Ureter (tissue), 1 donor: ENCODE data around the gene EPN1. TPM values are rescaled to one million over a fixed set of nuclear protein-coding genes. Genes with fewer than 3 reads are reported as not detected.

Experiments used
- DNase-seq: peaks from one replicate; pipeline ENCODE4 v3.0.0-alpha.2; 2020; ENCODE audit warnings: low spot score
- total RNA-seq: library from RNA; stranded (reverse); gene quantifications from one replicate; pipeline ENCODE4 v1.2.4, GENCODE V29; 2023
- donor health status: DM: yes; HTN: yes; CAD: no.

EPN1 gene
- total RNA-seq, 1 donor from 2014 or later: 78.5 TPM

DNA sequence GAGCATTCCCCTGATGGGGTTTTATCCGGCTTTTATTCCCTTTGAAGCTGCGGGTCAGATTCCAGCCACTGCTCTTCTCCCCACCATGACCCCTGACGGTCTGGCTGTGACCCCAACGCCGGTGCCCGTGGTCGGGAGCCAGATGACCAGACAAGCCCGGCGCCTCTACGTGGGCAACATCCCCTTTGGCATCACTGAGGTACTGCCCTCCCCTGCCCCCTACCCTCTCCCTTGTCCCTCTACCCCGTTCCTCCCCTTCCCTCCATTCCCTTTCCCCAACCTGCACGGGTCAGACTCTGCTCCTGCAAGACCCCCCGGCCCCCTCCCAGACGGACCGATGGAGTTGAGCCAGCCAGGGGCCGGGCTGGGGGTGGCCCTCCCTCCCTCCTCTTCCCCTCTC is 14.0 kb upstream of the EPN1 start:
- no peak for DNase-seq

DNA sequence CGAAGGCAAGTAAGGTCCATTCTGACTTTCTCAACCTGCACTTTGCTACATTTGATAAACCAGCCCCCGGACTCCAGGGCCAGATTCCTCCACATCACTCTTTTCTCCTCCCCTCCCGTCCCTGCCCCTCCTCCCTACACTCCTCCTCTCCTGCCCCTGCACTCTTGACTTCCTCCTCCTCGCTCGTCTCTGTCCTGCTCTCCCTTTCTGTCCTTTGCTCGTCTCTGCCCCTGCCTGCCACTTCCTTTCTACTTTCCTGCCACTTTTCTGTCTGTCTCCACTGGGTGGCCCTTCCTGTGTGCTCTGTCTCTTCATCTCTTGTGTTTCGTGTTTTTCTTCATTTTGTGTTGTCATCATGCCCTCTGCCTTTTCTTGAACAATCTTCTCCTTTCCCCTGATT is 13.2 kb upstream of the EPN1 start:
- DNase-seq: no peak

GRCh38 chr19:55663846-55664536 is 11.0 kb upstream of the EPN1 start:
- DNase-seq: no peak

GRCh38 chr19:55666343-55667005 is 8.6 kb upstream of the EPN1 start:
- no peak for DNase-seq

DNA sequence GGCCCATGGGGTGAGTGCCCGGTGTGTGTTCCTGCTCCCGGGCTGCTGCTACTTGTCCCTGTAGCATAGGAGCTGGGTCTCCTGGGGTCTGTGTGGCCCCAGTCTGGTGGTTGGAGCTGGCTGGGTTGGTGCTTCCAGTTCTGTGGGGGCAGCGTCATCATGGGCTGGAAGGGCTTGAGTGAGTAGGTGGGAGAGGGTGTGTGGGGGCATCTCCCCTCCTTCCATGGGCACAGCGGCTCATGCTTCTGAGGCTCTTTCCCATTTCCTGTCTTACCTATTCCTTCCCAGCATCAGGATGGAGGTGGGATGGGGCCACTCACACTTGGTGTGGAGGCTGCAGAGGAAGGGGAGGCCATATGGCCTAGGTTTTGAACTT is 8.0 kb upstream of the EPN1 start:
- DNase-seq: no peak

- no peak for DNase-seq
These were observed 7.5 kb upstream of the EPN1 start for GRCh38 chr19:55667511-55667910.

GRCh38 chr19:55667958-55668357 is 7.1 kb upstream of the EPN1 start:
- DNase-seq: no peak

DNA sequence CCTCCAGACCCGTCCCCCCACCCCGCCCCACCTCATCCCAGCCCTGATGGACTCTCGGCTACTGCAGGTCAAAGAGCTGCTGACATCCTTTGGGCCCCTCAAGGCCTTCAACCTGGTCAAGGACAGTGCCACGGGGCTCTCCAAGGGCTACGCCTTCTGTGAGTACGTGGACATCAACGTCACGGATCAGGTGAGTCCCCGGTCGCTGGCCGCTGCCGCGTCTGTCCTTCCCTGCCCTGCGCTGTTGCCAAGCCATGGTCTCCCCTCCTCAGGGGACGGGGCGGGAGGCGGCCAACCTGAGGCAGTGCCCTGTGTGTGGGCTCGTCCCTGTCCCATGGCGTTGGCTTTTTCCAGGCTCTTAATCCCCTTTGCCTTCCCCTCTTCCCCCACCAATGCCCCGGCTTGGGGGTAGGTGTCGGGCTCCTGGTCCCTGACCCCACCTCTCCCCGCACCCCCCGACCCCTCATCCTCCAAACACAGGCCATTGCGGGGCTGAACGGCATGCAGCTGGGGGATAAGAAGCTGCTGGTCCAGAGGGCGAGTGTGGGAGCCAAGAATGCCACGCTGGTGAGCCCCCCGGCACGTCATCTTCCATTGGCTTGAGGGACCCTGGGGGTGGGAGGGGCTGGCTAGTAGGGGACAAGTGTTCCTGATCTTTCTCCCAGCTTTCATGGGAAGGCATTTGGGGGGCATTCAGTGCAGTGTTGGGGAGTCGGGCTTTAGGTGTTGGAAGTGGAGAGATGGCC is 6.2 kb upstream of the EPN1 start:
- no peak for DNase-seq

DNA sequence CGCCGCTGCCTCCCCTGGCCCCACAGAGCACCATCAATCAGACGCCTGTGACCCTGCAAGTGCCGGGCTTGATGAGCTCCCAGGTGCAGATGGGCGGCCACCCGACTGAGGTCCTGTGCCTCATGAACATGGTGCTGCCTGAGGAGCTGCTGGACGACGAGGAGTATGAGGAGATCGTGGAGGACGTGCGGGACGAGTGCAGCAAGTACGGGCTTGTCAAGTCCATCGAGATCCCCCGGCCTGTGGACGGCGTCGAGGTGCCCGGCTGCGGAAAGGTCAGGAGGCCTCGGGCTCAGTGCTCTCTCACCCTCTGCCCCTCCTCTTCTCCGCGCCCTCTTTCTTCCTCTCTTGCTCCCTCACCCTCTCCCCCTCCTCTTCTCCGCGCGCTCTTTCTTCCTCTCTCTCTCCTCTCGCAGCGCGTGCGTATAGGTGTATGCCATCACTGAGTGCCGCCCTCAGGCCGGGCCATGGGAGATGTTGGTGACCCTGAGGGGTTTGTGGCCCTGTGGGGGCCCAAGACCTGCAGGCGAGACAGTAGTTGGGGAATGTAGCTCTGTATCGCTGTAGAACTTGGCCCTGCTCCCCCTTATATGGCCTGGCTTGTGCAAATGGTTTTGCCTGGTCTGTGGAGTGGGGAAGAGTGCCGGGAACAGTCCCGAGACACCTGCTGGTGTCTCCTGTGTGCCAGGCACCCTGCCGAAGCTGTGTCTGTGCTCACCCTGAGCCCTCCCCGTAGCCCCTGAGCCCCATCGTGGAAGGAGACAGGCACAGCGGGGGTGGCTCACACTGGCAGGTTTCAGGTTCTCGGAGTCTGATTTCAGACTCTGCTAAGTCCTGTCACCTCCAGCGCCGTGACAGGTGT is 5.4 kb upstream of the EPN1 start:
- no peak for DNase-seq

- DNase-seq: no peak
These were observed 4.6 kb upstream of the EPN1 start for GRCh38 chr19:55670280-55671053.

- DNase-seq: no peak
These were observed 4.0 kb upstream of the EPN1 start for GRCh38 chr19:55671054-55671378.

DNA sequence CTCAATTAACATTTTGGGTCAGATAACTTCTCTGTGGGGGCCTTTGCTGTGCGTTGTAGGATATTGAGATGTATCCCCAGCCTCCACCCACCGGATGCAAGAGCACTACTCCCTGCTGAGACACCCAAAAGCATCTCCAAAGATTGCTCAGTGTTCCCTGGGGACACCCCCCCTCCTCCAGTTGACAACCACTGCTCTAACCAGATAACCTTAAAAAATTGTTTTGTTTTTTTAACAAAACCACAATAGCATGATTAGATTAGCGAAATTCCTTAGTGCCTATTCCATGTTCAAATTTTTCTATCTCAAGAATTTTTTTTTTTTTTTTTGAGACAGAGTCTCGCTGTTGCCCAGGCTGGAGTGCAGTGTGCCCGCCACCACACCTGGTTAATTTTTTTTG is 2.6 kb upstream of the EPN1 start:
- DNase-seq: no peak

DNA sequence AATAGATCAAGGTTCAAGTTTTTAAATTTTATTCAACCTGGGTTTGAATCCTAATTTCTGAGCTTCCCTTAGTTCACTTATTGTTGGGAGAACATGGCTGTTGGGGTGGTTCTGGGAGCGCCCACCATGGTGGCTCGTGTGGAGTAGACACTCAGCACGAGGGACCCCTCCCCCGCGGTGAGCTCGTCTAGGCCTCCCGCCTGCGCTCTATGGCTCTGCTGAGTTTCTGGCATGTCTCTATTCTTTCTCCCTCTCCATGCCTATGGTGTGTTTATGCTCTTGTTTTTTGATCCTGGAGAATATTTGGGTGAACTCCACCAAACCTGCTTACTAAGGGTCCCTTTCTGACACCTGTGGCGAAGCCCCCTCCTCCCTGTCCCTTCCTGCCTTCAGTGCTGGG is 1.6 kb upstream of the EPN1 start:
- no peak for DNase-seq

- no peak for DNase-seq
These were observed 1.1 kb upstream of the EPN1 start for GRCh38 chr19:55673889-55674288.

DNA sequence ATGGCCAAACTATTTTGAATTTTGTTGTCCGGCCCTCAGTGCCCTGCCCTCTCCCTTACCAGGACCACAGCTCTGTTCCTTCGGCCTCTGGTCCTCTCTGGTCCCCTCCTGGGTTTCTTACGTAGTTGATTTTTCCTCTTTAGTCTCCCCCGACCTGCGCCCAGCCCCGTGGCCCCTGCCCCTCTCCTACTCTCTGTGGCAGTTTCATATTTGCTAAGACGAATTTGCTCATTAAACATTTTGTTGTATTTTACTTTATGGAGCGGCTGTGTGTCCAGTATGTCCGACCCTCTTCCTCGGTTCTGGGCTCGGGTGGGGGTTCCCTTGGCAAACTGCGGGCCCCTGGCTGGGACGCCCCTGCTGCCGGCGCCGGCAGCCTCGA is 576 bp upstream of the EPN1 start:
- DNase-seq: no peak

- DNase-seq: no peak
These were observed 782 bp downstream of the EPN1 start for GRCh38 chr19:55675661-55676354.

- DNase-seq: no peak
These were observed 1.4 kb downstream of the EPN1 start for GRCh38 chr19:55676383-55676782.

- no peak for DNase-seq
These were observed 2.0 kb downstream of the EPN1 start for GRCh38 chr19:55676889-55677505.

- DNase-seq: no peak
These were observed 2.6 kb downstream of the EPN1 start for GRCh38 chr19:55677572-55678028.

GRCh38 chr19:55678121-55678671 is 3.2 kb downstream of the EPN1 start:
- DNase-seq: no peak
